Ectodermal cell (in vitro differentiated cells): Measurements from ENCODE around the gene BMPR1A.

ENCODE experiments used
- H3K27ac ChIP-seq: 2 replicates; pipeline ENCODE4 v1.7.0; 2013; ENCODE audit warnings: mild to moderate bottlenecking, low read depth, low read length; ENCODE audit not compliant: insufficient read depth, poor library complexity, severe bottlenecking
- H3K27me3 ChIP-seq: 2 replicates; pipeline ENCODE4 v1.7.0; 2013; ENCODE audit warnings: mild to moderate bottlenecking, low read length; ENCODE audit not compliant: insufficient read depth, control insufficient read depth, poor library complexity, severe bottlenecking
- H3K36me3 ChIP-seq: one replicate; pipeline ENCODE4 v1.7.0; 2013; ENCODE audit warnings: low read length; ENCODE audit not compliant: control insufficient read depth, insufficient read depth
- H3K4me1 ChIP-seq: one replicate; pipeline ENCODE4 v1.7.0; 2013; ENCODE audit warnings: low read length; ENCODE audit not compliant: control insufficient read depth, insufficient read depth
- H3K4me3 ChIP-seq: 2 replicates; pipeline ENCODE4 v1.7.0; 2013; ENCODE audit warnings: low read depth, low read length, control low read depth; ENCODE audit not compliant: insufficient read depth
- H3K9me3 ChIP-seq: 2 replicates; pipeline ENCODE4 v1.7.0; 2013; ENCODE audit warnings: mild to moderate bottlenecking, low read length, moderate library complexity; ENCODE audit not compliant: control insufficient read depth
- WGBS, 2 experiments: methylation state at CpG; one replicate each; pipeline ENCODE4 v1.1.7; 2013; ENCODE audit warnings: missing lambda C conversion rate in 2 of 2; 5-methylcytosine and 5-hydroxymethylcytosine counted together

The BMPR1A gene

GRCh38 chr10:86715156-86715795, 41.1 kb upstream of the BMPR1A start:
- Histone ChIP-seq H3K9me3 (no peaks in the 10 kb centered on the region), H3K4me1 (peaks cover 3% of the 10 kb centered on the region), H3K27ac (no peak overlapping the region), H3K4me3 (no peak overlapping the region), H3K27me3 (no peaks in the 10 kb centered on the region), H3K36me3 (no peaks in the 10 kb centered on the region)
- WGBS, 2 experiments = 76 to 80% methylated on average over 6 of the region's 6 CpGs

- Histone ChIP-seq H3K9me3 (no peaks in the 10 kb centered on the region), H3K27ac (no peak overlapping the region), H3K4me3 (no peak overlapping the region), H3K4me1 (peaks cover 1% of the 10 kb centered on the region), H3K36me3 (no peaks in the 10 kb centered on the region), H3K27me3 (no peaks in the 10 kb centered on the region)
- WGBS, 2 experiments = 76 to 78% methylated on average over 5 of the region's 5 CpGs
These were observed 40.6 kb upstream of the BMPR1A start for GRCh38 chr10:86715836-86716235.

GRCh38 chr10:86716466-86716865, 40.0 kb upstream of the BMPR1A start:
- Histone ChIP-seq H3K9me3 (no peaks in the 10 kb centered on the region), H3K27me3 (no peaks in the 10 kb centered on the region), H3K27ac (no peak overlapping the region), H3K4me3 (no peak overlapping the region), H3K36me3 (no peaks in the 10 kb centered on the region), H3K4me1 (no peaks in the 10 kb centered on the region)
- WGBS, 2 experiments = 94% methylated on average over 13 of the region's 13 CpGs

- Histone ChIP-seq H3K36me3 (no peaks in the 10 kb centered on the region), H3K4me1 (no peaks in the 10 kb centered on the region), H3K4me3 (no peak overlapping the region), H3K9me3 (no peaks in the 10 kb centered on the region), H3K27ac (no peak overlapping the region), H3K27me3 (no peaks in the 10 kb centered on the region)
- WGBS, 2 experiments = 82 to 89% methylated on average over 8 of the region's 8 CpGs
These were observed 37.9 kb upstream of the BMPR1A start for GRCh38 chr10:86718556-86718955.

- 72 to 76% methylated on average over 5 of the region's 5 CpGs for WGBS, 2 experiments
These were observed 35.2 kb upstream of the BMPR1A start for GRCh38 chr10:86721232-86721631.

GRCh38 chr10:86723009-86723408, 33.4 kb upstream of the BMPR1A start:
- H3K4me3 ChIP-seq = no peak overlapping the region
- no peaks in the 10 kb centered on the region for H3K9me3 ChIP-seq
- H3K27me3 ChIP-seq = no peaks in the 10 kb centered on the region
- no peaks in the 10 kb centered on the region for H3K4me1 ChIP-seq
- no peak overlapping the region for H3K27ac ChIP-seq
- WGBS, 2 experiments = 94 to 100% methylated on average over 2 of the region's 2 CpGs
- H3K36me3 ChIP-seq = no peaks in the 10 kb centered on the region

More at GRCh38 chr10:86721232-86721631, 35.2 kb upstream of the BMPR1A start:
- no peaks in the 10 kb centered on the region for H3K36me3 ChIP-seq
- H3K27ac ChIP-seq = no peak overlapping the region
- H3K4me1 ChIP-seq = no peaks in the 10 kb centered on the region
- H3K9me3 ChIP-seq = no peaks in the 10 kb centered on the region
- no peaks in the 10 kb centered on the region for H3K27me3 ChIP-seq
- no peak overlapping the region for H3K4me3 ChIP-seq

GRCh38 chr10:86724445-86724844, 32.0 kb upstream of the BMPR1A start:
- Histone ChIP-seq H3K4me3 (no peak overlapping the region), H3K27ac (no peak overlapping the region), H3K4me1 (no peaks in the 10 kb centered on the region), H3K27me3 (no peaks in the 10 kb centered on the region), H3K36me3 (no peaks in the 10 kb centered on the region), H3K9me3 (no peaks in the 10 kb centered on the region)
- WGBS, 2 experiments = 97 to 98% methylated on average over 4 of the region's 6 CpGs

- no peaks in the 10 kb centered on the region for H3K4me1 ChIP-seq
- 96 to 98% methylated on average over 14 of the region's 14 CpGs for WGBS, 2 experiments
- H3K27me3 ChIP-seq = no peaks in the 10 kb centered on the region
- no peaks in the 10 kb centered on the region for H3K36me3 ChIP-seq
- H3K27ac ChIP-seq = no peak overlapping the region
- H3K4me3 ChIP-seq = no peak overlapping the region
- H3K9me3 ChIP-seq = no peaks in the 10 kb centered on the region
These were observed 30.3 kb upstream of the BMPR1A start for GRCh38 chr10:86725980-86726676.

GRCh38 chr10:86726677-86726999, 29.8 kb upstream of the BMPR1A start:
- Histone ChIP-seq H3K27ac (no peak overlapping the region), H3K9me3 (no peaks in the 10 kb centered on the region), H3K4me3 (no peak overlapping the region), H3K36me3 (no peaks in the 10 kb centered on the region), H3K4me1 (no peaks in the 10 kb centered on the region), H3K27me3 (no peaks in the 10 kb centered on the region)
- WGBS, 2 experiments = 94 to 100% methylated on average over 1 of the region's 1 CpG

GRCh38 chr10:86727470-86727869, 28.9 kb upstream of the BMPR1A start:
- WGBS, 2 experiments = 83 to 84% methylated on average over 6 of the region's 6 CpGs
- Histone ChIP-seq H3K27ac (no peak overlapping the region), H3K36me3 (no peaks in the 10 kb centered on the region), H3K9me3 (no peaks in the 10 kb centered on the region), H3K27me3 (no peaks in the 10 kb centered on the region), H3K4me3 (no peak overlapping the region), H3K4me1 (no peaks in the 10 kb centered on the region)
